WI38 (cell line): Measurements from ENCODE around the gene COASY.

Experiments
- H3K4me3 ChIP-seq: 2 replicates; pipeline ENCODE4 v1.5.1; 2011; ENCODE audit warnings: low read depth, mild to moderate bottlenecking, control low read depth, low read length
- CTCF ChIP-seq: IDR thresholded peaks from 2 replicates; pipeline ENCODE4 v1.5.1; 2012; ENCODE audit warnings: low read depth, mild to moderate bottlenecking, control low read depth, low read length

COASY gene

GRCh38 chr17:42561897-42562387 is at the start of gene COASY:
Gene COASY, plus strand, starts transcription at chr17:42562148. Its CDS starts 475 bp downstream, at chr17:42562623.
- no peak for TF ChIP-seq CTCF
- peak within 1 kb of the TSS; percentile 95 for H3K4me3 ChIP-seq

GRCh38 chr17:42512246-42512645 is 49.7 kb upstream of the COASY start:
- no peak for TF ChIP-seq CTCF
- H3K4me3 ChIP-seq = no peak overlapping the region

GRCh38 chr17:42512733-42513251 is 49.2 kb upstream of the COASY start:
- H3K4me3 ChIP-seq = no peak overlapping the region
- no peak for TF ChIP-seq CTCF

- no peak for TF ChIP-seq CTCF
- H3K4me3 ChIP-seq = no peak overlapping the region
Observed at GRCh38 chr17:42513686-42514085, 48.3 kb upstream of the COASY start.

GRCh38 chr17:42514279-42514678 is 47.7 kb upstream of the COASY start:
- TF ChIP-seq CTCF = no peak
- no peak overlapping the region for H3K4me3 ChIP-seq

- no peak for TF ChIP-seq CTCF
- H3K4me3 ChIP-seq = no peak overlapping the region
Observed at GRCh38 chr17:42514867-42515266, 47.1 kb upstream of the COASY start.

- H3K4me3 ChIP-seq = no peak overlapping the region
- peak; percentile 93 for TF ChIP-seq CTCF
Observed at GRCh38 chr17:42517516-42517915, 44.4 kb upstream of the COASY start.
